GM19468 (cell line): ENCODE results near the gene CDH18.

ENCODE experiments used
- ATAC-seq: cut with Tn5 transposase; IDR thresholded peaks from one replicate; pipeline ENCODE4 v1.9.1; 2021; ENCODE audit warnings: mild to moderate bottlenecking, moderate library complexity, moderate number of reproducible peaks; ENCODE audit not compliant: unreplicated experiment; ENCODE audit errors: extremely low read depth

CDH18 gene, protein sequence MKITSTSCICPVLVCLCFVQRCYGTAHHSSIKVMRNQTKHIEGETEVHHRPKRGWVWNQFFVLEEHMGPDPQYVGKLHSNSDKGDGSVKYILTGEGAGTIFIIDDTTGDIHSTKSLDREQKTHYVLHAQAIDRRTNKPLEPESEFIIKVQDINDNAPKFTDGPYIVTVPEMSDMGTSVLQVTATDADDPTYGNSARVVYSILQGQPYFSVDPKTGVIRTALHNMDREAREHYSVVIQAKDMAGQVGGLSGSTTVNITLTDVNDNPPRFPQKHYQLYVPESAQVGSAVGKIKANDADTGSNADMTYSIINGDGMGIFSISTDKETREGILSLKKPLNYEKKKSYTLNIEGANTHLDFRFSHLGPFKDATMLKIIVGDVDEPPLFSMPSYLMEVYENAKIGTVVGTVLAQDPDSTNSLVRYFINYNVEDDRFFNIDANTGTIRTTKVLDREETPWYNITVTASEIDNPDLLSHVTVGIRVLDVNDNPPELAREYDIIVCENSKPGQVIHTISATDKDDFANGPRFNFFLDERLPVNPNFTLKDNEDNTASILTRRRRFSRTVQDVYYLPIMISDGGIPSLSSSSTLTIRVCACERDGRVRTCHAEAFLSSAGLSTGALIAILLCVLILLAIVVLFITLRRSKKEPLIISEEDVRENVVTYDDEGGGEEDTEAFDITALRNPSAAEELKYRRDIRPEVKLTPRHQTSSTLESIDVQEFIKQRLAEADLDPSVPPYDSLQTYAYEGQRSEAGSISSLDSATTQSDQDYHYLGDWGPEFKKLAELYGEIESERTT

DNA sequence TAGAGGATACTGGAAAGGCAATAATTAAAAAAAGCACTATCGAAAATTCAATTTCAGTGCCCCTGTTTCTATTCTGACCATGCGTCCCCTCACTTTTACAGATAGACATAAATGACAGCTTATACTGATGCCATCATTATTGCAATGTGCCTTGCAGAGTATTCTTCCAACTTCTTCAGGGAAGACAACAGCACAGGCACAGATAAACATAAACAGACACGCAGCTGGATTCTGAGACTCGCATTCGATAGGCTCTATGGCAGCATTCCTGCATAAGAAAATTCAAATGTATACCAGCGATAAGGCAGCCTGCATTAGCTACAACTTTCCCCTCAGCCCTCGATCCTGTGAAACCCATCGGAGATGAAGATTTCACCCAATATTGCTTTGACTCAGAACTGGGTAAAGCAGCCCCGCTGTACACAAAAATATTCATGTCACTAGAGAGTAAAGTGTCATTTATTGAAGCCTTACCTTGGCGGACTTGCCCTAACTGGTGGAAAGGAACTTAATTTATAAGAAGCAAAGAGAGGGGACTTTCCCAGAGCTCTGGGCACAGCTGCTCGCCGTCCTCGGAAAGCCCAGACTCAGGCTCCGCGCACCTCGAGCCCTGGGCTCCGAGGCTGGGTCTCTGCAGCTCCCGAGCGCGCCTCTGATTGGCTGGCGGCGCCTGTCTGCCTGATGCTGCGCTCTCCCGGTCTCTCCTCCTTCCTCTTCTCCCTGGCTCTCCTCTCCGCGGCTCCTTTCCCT, at the start of gene CDH18:
CDH18 (minus strand) TSS at position 589 of the 750 bp plus-strand sequence. CDS start 149,214 bp downstream, outside the sequence.
- ATAC-seq, result no peak

DNA sequence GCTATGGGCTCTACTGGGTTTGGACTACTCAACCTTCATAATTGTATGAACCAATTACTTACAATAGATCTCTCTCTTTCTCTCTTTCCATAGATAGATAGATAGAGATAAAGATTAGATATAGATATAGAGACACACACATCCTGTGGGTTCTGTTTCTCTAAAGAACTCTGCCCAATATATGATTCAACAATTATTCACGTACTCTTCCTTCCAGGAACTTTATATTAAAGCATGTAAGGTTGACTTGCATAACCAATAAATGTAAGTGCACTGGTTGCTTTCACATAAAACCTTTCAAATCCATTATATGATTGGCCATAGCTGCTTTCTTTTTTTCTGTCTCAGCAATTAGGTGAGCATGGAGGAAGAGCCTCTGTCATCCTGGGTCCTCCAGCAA, 46.7 kb upstream of the CDH18 start:
- no peak for ATAC-seq

DNA sequence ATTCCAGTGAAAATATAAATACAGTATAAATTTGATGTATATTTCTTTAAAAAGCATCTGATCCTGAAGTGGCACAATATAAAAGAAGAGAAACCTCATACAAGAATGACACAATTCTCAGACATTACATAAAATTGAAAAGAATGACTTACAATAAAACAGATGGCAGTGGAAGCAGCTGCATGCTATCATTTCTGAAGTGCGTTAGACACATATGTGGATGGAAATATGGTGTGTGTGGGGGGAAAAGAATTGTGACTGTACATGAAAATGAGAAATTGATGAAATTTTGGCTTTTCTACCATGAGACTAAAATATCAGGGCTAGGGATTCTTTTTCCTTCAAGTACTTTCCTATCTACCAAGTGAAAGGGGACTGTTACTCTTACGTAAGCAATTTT, 45.9 kb upstream of the CDH18 start:
- no peak for ATAC-seq

DNA sequence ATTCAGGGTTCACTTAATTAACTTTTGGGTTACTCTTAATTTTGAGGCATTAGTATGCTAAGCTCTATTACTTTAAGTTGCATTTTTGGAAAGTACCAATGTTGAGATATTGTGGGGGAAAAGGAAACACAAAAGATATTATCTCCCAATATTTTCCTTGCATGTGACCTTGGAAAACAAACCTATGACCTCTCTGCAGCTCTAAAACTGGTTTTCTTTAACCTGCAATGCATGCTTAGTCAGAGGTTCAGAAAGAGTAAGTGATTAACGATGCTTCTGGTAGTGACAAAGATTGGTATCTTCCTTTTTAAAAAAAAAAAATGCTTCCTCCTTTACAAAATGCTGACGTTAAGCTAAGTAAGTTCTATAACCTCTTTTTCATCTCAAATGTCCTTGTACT, 44.9 kb upstream of the CDH18 start:
- ATAC-seq, result no peak

DNA sequence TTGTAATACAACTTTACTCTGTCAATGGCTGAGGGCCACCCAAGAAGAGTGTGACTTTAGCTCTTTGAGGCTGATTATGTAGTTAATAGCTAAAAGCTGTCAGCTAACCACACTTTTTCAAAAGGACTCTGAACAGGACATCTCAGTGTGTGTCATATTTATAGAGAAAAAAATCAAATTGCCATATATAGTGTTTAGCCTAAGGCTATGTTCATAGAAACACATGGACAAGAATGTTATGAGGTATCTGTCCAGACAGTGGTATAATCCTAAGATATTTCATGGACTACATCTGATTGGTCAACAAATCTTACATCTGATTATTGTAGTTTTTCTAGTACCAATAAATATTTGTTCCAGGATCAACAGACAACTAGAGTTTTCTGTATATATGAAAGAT, 42.1 kb upstream of the CDH18 start:
- no peak for ATAC-seq

DNA sequence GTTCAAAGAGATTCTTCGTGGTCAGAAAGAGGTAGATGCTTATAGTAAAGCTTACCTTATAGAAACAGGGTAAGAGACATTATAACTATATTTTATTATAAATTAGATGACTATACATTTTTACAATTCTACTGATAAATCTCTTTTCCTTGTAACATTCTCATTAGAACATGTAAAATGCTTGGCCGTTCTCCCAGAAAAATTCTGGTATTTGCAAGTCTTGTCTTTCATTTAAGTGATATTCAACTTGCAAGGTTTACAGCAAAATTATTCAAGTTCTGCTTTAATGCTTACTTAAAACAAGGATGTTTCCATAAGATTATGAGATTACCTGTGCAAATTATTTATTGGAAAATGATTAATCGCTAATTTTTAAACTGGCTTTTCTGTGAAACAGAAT, 41.3 kb upstream of the CDH18 start:
- no peak for ATAC-seq

DNA sequence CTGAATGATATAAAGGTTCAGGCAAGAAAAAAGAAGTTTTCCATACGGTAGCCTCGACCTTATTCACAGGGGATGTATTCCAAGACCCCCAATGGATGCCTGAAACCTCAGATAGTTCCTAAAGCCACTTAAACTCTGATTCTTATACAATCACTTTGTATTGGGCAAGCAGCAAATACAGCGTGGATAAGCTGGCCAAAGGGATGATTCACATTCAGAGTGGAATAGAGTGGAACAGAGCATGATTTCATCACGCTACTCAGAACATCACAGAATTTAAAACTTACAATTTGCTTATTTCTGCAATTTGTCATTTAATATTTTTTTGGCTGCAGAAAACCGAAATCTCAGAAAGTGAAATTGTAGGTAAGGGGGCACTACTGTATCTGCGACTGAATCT, 40.5 kb upstream of the CDH18 start:
- no peak for ATAC-seq

DNA sequence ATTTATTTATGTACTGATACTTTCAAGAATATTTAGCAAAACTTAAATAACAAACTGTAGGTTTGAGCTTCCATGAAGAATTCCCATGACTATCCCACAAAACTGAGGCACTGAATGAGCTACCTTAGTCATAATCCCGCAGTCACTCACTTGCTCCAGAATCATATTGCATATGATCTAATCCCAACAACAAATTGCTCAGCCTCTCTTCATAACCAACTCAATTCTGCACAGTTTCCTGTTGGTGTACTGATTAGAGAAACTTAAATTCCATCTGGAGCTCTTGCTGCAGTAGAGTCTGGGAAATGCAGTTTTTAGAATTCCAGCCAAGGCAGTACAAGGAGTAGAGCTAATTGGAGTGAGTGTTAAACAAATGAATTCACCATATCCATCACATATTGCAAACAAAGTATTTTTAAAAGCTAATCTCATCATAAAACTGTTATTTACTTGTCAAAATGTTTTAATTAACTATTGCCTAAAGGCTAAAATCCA, 35.7 kb upstream of the CDH18 start:
- ATAC-seq, result no peak

DNA sequence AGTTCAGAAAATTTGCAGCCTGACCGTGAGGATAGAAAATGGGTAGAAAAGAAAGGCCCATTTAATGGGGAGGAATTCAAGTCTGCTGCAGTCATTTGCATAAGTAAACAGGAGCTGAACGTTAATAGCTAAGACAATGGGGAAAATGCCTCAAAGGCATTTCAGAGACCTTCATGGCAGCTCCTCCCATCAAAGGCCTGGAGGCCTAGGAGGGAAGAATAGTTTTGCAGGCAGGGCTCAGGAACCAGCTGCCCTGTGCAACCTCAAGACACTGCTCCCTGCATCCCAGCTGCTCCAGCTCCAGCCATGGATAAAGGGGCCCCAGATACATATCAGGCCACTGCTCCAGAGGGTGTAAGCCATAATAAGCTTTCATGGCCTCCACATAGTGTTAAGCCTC, 32.2 kb upstream of the CDH18 start:
- no peak for ATAC-seq

DNA sequence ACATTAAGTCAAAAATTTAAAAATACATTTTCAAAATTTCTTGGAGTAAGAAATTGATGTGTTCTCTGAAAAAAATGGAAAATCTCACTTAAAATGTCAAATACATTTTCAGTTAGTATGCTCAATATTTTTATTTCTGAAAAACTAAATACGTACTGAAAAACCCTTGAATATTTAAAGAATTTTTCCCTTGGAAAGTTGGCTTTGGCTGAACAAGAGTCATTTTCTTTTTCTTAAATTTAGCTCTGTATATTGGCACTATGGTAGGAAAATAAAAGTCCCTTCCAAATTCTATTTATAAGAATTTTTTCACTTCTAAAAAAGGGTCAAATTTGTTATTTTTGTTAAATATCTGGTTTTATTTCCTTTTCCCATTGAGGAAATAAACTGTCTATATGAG, 29.0 kb upstream of the CDH18 start:
- ATAC-seq, result no peak

DNA sequence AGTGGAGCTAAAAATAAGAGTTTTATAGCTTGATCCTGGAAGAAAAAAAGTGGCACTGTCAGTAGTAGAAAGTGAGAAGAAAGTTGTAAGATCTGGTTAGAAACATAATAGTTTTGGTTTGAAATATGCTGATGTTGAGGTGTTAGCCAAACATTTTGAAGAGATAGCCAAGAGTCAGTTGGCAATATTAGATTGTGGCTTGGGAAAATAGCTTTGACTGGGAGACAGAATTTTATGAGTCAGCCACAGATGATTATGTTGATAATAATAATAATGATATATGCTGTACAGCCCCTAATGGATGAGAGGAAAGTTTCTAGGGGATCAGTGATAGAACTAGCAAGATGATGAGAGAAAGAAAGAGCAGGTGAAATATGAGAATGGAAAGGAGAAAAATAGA, 12.4 kb upstream of the CDH18 start:
- ATAC-seq, result no peak

DNA sequence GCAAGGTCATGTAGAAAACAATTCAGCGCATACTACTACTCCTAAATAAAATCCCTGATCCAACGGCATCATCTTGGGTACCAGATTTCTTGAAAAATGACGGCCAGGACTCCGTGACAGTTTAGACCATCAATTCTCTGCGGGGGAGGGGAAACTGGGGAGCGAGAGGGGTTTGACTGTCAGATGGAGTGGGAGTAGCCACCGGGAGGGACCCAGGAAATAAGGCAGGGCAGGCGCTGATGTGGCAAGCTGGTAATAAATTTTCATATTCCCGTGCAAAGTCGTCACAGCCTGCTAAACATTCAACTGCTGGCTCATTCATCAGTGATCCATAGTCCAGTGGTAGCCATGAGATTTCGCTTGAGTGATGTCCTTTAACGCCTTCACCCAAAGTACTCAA, 457 bp upstream of the CDH18 start:
- ATAC-seq, result no peak

DNA sequence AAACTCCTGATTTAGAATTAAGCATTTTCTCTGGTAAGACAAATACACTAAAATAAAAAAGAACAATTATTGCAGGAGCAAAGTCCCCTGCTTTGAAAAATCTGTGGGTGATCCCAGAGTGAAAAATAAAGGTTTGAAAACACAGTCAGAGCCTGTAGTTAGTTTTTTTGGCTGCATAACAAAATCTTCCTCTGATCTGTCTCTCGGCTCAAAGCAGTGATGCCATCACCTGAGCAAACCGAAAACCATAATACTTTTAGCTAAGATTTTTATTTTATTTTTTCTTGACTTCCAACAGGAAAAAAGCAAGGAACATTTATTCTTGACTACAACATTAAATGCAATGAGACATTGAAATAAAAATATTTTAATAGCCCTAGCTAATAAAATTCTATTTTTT, 1.2 kb downstream of the CDH18 start:
- ATAC-seq, result no peak

DNA sequence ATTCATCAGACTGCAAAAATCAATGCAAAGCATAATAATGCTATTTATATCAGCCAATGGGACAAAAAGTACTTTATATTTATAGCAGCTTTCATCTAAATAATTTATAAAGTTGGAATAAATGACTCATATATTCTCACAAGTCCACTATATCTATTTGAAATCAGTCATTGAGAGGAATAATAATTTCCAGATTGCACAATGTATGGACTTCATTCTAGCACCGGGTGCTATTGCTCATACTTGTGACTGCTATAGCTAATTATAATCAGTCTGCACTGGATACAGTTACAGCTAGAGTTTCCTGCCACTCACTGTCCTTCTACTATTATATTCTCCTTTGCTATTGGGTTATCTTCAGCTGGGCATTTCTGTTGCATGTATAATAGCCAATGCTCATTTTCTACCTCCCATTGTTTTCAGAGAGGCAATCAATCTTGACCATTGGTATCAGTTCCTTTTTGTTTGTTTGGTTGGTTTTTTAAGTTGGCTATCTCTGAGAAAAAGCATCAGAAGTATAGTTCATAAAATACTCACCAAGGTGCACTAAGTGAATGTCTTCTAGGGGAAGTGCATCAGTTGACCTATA, 1.9 kb downstream of the CDH18 start:
- no peak for ATAC-seq

DNA sequence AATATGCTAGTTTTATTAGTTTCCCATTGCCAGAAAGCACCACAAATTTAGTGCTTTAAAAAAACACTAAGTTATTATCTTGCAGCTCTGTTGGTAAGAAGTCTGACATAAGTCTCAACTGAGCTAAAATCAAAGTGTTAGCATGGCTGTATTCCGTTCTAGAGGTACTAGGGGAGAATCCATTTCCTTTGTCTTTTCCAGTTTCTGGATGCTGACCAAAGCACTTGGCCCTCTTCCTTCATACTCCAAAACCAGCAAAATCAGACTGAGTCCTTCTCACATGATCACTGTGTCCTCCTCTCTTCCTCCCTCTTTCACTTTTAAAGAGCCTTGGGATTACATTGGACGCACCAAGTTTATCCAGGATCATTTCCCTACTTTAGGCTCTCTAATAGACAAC, 9.5 kb downstream of the CDH18 start:
- ATAC-seq, result no peak

DNA sequence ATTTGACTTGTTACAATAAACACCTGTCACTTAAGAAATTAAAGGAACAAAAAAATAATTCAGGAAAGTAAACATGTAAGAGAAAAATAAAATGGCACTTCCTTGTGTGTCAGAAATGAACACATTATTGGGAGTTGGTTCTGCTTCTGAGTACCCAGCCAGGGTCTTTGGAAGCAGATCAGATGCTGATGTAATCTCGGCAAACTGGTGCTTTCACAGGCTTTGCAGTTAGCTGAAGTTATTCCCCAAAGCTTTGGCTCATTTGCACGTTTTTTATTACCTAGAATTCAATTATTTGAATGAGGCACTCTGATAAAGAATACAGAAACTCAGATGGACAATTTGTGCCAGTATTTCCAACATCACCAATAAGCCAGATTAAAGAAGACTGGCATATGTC, 10.9 kb downstream of the CDH18 start:
- ATAC-seq, result no peak

DNA sequence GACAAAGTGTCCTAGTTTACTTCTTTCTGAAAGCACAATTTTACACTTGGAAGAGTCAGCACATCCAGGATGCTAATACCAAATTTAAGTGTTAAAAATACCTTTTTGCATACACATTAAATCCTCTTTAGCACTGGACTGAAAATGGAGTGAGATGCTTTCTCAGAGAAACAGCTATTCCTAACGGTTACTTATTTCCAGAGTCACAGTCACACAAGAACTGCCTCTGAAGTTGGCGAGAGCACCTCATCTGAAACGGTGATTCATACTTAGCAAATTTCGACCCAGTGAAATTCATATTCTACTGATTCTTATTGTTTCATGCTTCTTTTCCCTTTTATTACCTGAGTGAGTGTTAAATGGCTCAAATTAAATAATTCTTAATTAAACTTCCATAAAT, 12.2 kb downstream of the CDH18 start:
- no peak for ATAC-seq

DNA sequence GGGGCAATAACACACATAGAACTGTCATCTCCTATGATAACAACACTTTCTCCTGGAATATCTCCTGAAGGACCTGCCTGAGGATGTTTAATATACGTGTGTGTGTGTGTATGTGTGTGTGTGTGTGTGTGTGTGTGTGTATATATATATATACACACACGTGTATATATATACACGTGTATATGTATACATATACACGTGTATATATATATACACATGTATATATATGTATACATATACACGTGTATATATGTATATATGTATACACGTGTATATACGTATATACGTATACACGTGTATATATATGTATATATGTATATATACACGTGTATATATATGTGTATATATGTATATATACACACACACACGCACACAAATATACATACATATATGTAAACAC, 27.5 kb downstream of the CDH18 start:
- no peak for ATAC-seq

DNA sequence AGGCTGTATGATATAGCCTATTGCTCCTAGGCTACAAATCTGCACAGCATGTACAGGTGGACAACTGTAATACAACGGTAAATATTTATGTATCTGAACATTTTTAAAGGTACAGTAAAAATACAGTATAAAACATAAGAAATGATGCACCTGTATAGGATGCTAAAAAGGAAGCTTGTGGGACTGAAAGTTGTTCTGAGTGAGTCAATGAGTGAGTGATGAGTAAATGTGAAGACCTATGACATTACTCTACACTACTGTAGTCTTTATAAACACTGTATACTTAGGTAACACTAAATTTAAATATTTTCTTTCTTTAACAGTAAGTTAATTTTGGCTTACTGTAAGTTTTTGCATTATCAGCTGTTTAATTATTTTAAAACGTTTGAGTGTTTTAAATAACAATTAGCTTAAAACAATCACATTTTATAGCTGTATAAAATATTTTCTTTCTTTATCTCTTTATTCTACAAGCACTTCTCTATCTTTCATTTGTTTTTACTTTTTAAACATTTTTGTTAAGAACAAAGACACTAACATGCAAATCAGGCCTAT, 28.1 kb downstream of the CDH18 start:
- no peak for ATAC-seq

DNA sequence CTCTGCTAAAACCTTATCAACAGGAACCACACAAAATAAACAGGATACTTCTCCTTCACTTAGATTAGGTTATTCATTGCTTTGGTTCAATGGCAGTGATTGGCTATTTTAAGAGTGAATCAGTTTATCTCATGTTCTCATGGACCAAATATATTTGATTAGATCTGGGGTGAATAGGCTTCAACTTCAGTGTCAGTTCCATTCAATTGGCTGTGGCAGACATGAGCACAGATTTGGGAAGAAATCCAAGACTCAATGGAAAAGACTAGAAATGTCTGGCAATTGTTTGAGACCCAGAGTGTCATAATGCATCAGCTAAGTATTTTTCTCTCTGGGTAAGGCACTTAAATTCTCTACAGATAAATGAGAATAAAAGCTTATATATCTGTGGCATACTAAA, 37.1 kb downstream of the CDH18 start:
- no peak for ATAC-seq
